ENCODE measurements around the gene MOB3A.

The MOB3A gene

GRCh38 chr19:2048104-2048958 lies 47.8 kb downstream of the MOB3A start:
- Mint-ChIP-seq H3K27ac (no peak overlapping the region), H3K27me3 (ENCODE audit: low read depth) (no peaks in the 10 kb centered on the region), H3K9me3 (no peaks in the 10 kb centered on the region), H3K36me3 (ENCODE audit: low read depth) (peaks cover 3% of the 10 kb centered on the region), H3K4me1 (peaks cover 5% of the 10 kb centered on the region), H3K4me3 (peak overlapping the region; percentile 53 to 96 (median 87))
- no peak for TF ChIP-seq CTCF (IDR thresholded peaks at IDR 0.05; ENCODE audit: unreplicated experiment in 3 of 3)

- no peak overlapping the region for H3K4me3 Mint-ChIP-seq
- peaks cover 5% of the 10 kb centered on the region for H3K4me1 Mint-ChIP-seq
- H3K9me3 Mint-ChIP-seq: no peaks in the 10 kb centered on the region
- no peak for TF ChIP-seq CTCF (IDR thresholded peaks at IDR 0.05; ENCODE audit: unreplicated experiment in 3 of 3)
- H3K36me3 Mint-ChIP-seq (ENCODE audit: low read depth): peaks cover 3% of the 10 kb centered on the region
- no peaks in the 10 kb centered on the region for H3K27me3 Mint-ChIP-seq (ENCODE audit: low read depth)
- H3K27ac Mint-ChIP-seq: no peak overlapping the region
Measured at GRCh38 chr19:2047449-2048103, 48.5 kb downstream of the MOB3A start.

- H3K36me3 Mint-ChIP-seq (ENCODE audit: low read depth): peaks cover 3% of the 10 kb centered on the region
- no peak overlapping the region for H3K4me3 Mint-ChIP-seq
- no peaks in the 10 kb centered on the region for H3K9me3 Mint-ChIP-seq
- no peak overlapping the region for H3K27ac Mint-ChIP-seq
- H3K4me1 Mint-ChIP-seq: peaks cover 5% of the 10 kb centered on the region
- TF ChIP-seq CTCF (IDR thresholded peaks at IDR 0.05; ENCODE audit: unreplicated experiment in 3 of 3): no peak
- no peaks in the 10 kb centered on the region for H3K27me3 Mint-ChIP-seq (ENCODE audit: low read depth)
Measured at GRCh38 chr19:2047076-2047448, 49.1 kb downstream of the MOB3A start.

- no peak overlapping the region for H3K4me3 Mint-ChIP-seq
- no peak overlapping the region for H3K27ac Mint-ChIP-seq
Measured at GRCh38 chr19:2046046-2046907, 49.8 kb downstream of the MOB3A start.

GRCh38 chr19:2045501-2046045 lies 50.6 kb downstream of the MOB3A start:
- H3K36me3 Mint-ChIP-seq (ENCODE audit: low read depth): peaks cover 3% of the 10 kb centered on the region
- no peak for TF ChIP-seq CTCF (IDR thresholded peaks at IDR 0.05; ENCODE audit: unreplicated experiment in 3 of 3)
- no peak overlapping the region for H3K27ac Mint-ChIP-seq
- no peaks in the 10 kb centered on the region for H3K9me3 Mint-ChIP-seq
- H3K4me1 Mint-ChIP-seq: peaks cover 5% of the 10 kb centered on the region
- H3K4me3 Mint-ChIP-seq: no peak overlapping the region
- H3K27me3 Mint-ChIP-seq (ENCODE audit: low read depth): no peaks in the 10 kb centered on the region

More at GRCh38 chr19:2046046-2046907, 49.8 kb downstream of the MOB3A start:
- no peak for TF ChIP-seq CTCF (IDR thresholded peaks at IDR 0.05; ENCODE audit: unreplicated experiment in 3 of 3)
- no peaks in the 10 kb centered on the region for H3K9me3 Mint-ChIP-seq
- H3K27me3 Mint-ChIP-seq (ENCODE audit: low read depth): no peaks in the 10 kb centered on the region
- peaks cover 3% of the 10 kb centered on the region for H3K36me3 Mint-ChIP-seq (ENCODE audit: low read depth)
- H3K4me1 Mint-ChIP-seq: peaks cover 5% of the 10 kb centered on the region
